ENCODE data around the gene MSI2.

DNA sequence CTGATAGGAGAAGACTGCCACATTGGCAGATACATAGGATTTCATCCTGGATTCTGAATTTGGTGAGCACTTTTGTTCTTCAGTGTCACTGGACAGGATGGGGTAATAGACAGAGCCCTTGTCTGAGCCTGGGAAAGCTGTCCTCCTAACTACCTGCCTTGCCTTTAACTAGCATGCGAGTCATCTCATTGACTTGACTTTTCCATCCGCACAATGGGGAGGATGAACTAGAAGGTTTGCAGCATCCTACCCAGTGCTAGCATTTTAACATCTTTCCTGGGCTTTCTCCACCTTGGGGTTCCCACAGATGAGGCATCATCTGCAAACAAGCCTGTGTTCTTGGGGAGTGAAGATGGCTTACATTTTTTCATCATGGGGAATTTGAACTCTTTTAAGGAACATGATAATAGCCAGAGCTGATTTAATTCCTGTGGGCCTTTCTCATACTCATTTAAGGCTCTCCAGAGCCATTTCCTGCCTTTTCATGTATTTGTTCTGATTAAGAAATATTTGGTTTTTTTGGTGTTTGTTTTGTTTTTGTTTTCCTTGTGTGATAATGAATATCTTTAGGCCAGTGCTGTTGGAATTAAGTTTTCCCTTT lies 139.5 kb downstream of the MSI2 start:
- TF ChIP-seq, protein P1, sequence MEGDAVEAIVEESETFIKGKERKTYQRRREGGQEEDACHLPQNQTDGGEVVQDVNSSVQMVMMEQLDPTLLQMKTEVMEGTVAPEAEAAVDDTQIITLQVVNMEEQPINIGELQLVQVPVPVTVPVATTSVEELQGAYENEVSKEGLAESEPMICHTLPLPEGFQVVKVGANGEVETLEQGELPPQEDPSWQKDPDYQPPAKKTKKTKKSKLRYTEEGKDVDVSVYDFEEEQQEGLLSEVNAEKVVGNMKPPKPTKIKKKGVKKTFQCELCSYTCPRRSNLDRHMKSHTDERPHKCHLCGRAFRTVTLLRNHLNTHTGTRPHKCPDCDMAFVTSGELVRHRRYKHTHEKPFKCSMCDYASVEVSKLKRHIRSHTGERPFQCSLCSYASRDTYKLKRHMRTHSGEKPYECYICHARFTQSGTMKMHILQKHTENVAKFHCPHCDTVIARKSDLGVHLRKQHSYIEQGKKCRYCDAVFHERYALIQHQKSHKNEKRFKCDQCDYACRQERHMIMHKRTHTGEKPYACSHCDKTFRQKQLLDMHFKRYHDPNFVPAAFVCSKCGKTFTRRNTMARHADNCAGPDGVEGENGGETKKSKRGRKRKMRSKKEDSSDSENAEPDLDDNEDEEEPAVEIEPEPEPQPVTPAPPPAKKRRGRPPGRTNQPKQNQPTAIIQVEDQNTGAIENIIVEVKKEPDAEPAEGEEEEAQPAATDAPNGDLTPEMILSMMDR (conservative IDR thresholded peaks at IDR 0.05; ENCODE audit: low read length): no peak
- no peak for TF ChIP-seq EZH2phosphoT487 (IDR thresholded peaks at IDR 0.05; ENCODE audit: borderline replicate concordance)
